HepG2 (cell line): ENCODE data around the gene VAC14. TPM values are rescaled to one million over a fixed set of nuclear protein-coding genes. Genes with fewer than 3 reads are reported as not detected.

Experiments used
- ATF7-NPFF ChIP-seq: sonication (generic); formaldehyde crosslinking; IDR thresholded peaks from 2 replicates; pipeline ENCODE4 v1.8.1; 2023; ENCODE audit warnings: mild to moderate bottlenecking, low read depth, missing genetic modification reagents, moderate library complexity
- ZBTB40 ChIP-seq, 2 experiments: fragments of 450-650 bp in 1 of 2; sonication (generic) in 1 of 2; formaldehyde crosslinking in 1 of 2; IDR thresholded peaks; 2 replicates each; pipeline versions ENCODE4 v1.6.1 to v1.8.0; 2016 to 2022; ENCODE audit warnings: antibody characterized with exemption in 1 of 2, mild to moderate bottlenecking in 1 of 2, missing genetic modification reagents in 1 of 2
- ZNF101 ChIP-seq: sonication (generic); formaldehyde crosslinking; IDR thresholded peaks from 2 replicates; pipeline ENCODE4 v1.4.0; 2020; ENCODE audit warnings: mild to moderate bottlenecking, low read depth, missing genetic modification reagents, borderline replicate concordance
- polyA plus RNA-seq, 8 experiments: library from polyadenylated mRNA; depleted of rRNA in 3 of 8; stranded (reverse) in 7 of 8; unstranded in 1 of 8; fragments of >200 nt; fragmentation: Illumina TruSeq in 4 of 8; extraction: Trizol in 4 of 8; gene quantifications; 2 replicates each; pipeline versions ENCODE4 v1.2.1 to v1.2.3, GENCODE V29; 2011 to 2016; ENCODE audit warnings: low read depth in 4 of 8, missing spikeins in 1 of 8, mixed read lengths in 1 of 8; ENCODE audit not compliant: insufficient read depth in 1 of 8
- total RNA-seq, 5 experiments: library from RNA; depleted of rRNA; stranded (reverse); fragments of >200 nt; fragmentation: Illumina TruSeq; extraction: Trizol; gene quantifications; 2 replicates each; pipeline ENCODE4 v1.2.3, GENCODE V29; 2016; ENCODE audit warnings: low read depth in 1 of 5
- TF ChIP-seq, protein P1 (sequence below): sonication (generic); formaldehyde crosslinking; conservative IDR thresholded peaks from 2 replicates; pipeline ENCODE4 v1.4.0; 2020; ENCODE audit warnings: missing genetic modification reagents
- TF ChIP-seq, protein P2 (sequence below): sonication (generic); formaldehyde crosslinking; IDR thresholded peaks from 2 replicates; pipeline ENCODE4 v1.4.0; 2020; ENCODE audit warnings: missing genetic modification reagents

The VAC14 gene
- total and polyA plus RNA-seq, 2 of the 13 experiments (the other 11 are each of a cell fraction or from before 2014, with no cell fraction given): 23.5 to 24.6 TPM

DNA sequence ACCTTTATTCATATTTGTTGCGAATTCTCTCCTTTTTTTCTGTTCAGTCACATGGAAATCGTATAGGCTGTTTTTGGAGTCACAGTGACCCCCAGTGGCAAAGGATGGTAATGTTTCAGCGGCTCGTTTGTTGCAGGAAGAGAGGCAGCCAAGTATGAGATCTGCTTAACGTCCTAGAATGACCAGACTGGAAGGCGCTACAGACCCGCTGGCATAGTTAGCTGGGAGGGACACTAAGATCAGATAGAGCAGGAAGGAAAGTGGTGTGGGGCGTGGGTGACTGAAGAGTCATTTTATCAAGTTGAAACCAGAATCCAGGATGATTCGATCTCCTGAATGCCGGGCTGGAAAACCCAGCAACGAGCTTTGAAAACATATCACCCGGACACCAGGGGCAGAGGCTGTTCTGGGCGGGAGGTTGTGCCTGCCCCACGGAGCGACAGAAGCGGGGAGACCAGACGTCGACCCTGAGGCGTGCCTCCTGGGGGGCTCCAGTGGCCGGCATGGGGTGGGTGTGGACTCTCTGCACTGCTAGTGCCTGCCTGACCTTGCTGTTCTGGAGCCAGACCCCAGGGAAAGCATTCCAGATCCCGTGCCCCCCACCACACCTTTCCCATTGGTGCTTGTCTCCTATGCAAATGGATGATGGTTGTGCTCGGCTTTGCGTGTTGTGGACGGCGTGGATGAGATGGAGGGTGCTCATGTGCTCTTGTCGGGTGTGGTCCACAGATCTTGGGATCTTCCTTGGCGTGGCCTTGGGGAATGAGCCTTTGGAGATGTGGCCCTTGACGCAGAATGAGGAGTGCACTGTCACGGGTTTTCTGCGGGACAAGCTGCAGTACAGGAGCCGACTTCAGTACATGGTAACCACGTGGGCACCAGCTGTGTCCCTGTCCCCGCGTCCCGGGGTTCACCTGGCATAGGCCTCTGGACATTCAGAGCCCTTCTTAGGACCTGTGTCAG, 146.9 kb downstream of the VAC14 start (continued):
- TF ChIP-seq ZBTB40 (IDR thresholded peaks at IDR 0.05): no peak
- no peak for TF ChIP-seq ZBTB40 (CRISPR knock-in tag; IDR thresholded peaks at IDR 0.05)
- no peak for TF ChIP-seq ZNF101 (CRISPR knock-in tag)
- TF ChIP-seq, protein P1, sequence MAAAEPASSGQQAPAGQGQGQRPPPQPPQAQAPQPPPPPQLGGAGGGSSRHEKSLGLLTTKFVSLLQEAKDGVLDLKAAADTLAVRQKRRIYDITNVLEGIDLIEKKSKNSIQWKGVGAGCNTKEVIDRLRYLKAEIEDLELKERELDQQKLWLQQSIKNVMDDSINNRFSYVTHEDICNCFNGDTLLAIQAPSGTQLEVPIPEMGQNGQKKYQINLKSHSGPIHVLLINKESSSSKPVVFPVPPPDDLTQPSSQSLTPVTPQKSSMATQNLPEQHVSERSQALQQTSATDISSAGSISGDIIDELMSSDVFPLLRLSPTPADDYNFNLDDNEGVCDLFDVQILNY (CRISPR knock-in tag): no peak
- TF ChIP-seq, protein P2, sequence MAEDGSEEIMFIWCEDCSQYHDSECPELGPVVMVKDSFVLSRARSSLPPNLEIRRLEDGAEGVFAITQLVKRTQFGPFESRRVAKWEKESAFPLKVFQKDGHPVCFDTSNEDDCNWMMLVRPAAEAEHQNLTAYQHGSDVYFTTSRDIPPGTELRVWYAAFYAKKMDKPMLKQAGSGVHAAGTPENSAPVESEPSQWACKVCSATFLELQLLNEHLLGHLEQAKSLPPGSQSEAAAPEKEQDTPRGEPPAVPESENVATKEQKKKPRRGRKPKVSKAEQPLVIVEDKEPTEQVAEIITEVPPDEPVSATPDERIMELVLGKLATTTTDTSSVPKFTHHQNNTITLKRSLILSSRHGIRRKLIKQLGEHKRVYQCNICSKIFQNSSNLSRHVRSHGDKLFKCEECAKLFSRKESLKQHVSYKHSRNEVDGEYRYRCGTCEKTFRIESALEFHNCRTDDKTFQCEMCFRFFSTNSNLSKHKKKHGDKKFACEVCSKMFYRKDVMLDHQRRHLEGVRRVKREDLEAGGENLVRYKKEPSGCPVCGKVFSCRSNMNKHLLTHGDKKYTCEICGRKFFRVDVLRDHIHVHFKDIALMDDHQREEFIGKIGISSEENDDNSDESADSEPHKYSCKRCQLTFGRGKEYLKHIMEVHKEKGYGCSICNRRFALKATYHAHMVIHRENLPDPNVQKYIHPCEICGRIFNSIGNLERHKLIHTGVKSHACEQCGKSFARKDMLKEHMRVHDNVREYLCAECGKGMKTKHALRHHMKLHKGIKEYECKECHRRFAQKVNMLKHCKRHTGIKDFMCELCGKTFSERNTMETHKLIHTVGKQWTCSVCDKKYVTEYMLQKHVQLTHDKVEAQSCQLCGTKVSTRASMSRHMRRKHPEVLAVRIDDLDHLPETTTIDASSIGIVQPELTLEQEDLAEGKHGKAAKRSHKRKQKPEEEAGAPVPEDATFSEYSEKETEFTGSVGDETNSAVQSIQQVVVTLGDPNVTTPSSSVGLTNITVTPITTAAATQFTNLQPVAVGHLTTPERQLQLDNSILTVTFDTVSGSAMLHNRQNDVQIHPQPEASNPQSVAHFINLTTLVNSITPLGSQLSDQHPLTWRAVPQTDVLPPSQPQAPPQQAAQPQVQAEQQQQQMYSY (CRISPR knock-in tag): no peak
- no peak for TF ChIP-seq ATF7-NPFF (CRISPR knock-in tag)
